C4-2B (cell line): ENCODE data around the gene RNF38.

ENCODE experiments used
- ZFX ChIP-seq: fragments of 450-650 bp; IDR thresholded peaks from 2 replicates; pipeline ENCODE4 v1.6.1; 2017
- TF ChIP-seq, protein P1 (sequence below): fragments of 450-650 bp; conservative IDR thresholded peaks from 2 replicates; pipeline ENCODE4 v1.5.1; 2017; ENCODE audit warnings: mild to moderate bottlenecking

DNA sequence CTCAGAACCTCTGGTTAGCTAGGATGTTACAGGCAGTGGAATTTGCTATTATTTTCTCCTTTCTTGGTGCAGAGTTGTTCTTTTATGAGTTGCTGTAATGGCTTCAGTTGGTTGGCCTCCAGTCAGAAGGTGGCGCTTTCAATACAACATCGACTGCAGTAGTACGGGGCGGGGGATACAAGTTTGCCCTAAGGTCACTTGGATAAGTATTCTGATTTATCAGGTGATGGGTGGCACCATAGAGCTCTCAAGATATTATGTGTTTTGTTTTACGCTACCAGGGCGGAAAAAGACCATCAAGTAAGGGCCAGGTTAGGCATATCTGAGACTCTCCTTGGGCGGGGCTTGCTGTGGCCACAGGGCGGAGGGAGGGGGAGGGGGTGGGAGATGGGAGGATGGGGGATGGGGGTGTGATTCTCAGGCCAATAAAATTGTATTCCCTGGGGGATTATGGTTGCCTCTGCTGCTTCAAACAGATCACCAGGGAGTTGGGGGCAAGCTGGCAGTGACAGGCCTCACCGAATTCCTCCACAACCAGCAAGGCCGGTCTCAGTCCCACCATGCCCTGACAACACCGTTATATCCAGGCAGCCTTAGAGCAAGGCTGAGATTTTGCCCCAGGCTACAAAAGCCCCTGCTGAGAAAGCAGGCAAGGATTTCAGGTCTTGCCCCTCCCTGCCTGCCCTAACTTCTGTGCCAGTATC, 15.9 kb upstream of the RNF38 start:
- TF ChIP-seq, protein P1, sequence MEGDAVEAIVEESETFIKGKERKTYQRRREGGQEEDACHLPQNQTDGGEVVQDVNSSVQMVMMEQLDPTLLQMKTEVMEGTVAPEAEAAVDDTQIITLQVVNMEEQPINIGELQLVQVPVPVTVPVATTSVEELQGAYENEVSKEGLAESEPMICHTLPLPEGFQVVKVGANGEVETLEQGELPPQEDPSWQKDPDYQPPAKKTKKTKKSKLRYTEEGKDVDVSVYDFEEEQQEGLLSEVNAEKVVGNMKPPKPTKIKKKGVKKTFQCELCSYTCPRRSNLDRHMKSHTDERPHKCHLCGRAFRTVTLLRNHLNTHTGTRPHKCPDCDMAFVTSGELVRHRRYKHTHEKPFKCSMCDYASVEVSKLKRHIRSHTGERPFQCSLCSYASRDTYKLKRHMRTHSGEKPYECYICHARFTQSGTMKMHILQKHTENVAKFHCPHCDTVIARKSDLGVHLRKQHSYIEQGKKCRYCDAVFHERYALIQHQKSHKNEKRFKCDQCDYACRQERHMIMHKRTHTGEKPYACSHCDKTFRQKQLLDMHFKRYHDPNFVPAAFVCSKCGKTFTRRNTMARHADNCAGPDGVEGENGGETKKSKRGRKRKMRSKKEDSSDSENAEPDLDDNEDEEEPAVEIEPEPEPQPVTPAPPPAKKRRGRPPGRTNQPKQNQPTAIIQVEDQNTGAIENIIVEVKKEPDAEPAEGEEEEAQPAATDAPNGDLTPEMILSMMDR, result no peak
- TF ChIP-seq ZFX, result no peak
